Transverse colon (tissue), 4 donors: Measurements from ENCODE around the gene ARVCF. TPM values are rescaled to one million over a fixed set of nuclear protein-coding genes. Genes with fewer than 3 reads are reported as not detected.

Experiments used
- DNase-seq: peaks from one replicate; pipeline ENCODE4 v3.0.0-alpha.2; 2019
- H3K27ac ChIP-seq, 4 donors: fragments of 200-600 bp; sonication (generic); 2 replicates each; pipeline ENCODE4 v1.5.1; 2016 to 2018; ENCODE audit warnings: inconsistent platforms in 4 of 4
- H3K27me3 ChIP-seq: fragments of 200-600 bp; sonication (generic); 2 replicates; pipeline ENCODE4 v1.5.1; 2017; ENCODE audit warnings: inconsistent platforms
- H3K36me3 ChIP-seq, 4 donors: fragments of 200-600 bp; sonication (generic); 2 replicates each; pipeline ENCODE4 v1.5.1; 2017 to 2019; ENCODE audit warnings: inconsistent platforms in 4 of 4
- H3K4me1 ChIP-seq, 4 donors: fragments of 200-600 bp; sonication (generic); 2 replicates each; pipeline ENCODE4 v1.5.1; 2017 to 2020; ENCODE audit warnings: inconsistent platforms in 4 of 4
- H3K4me3 ChIP-seq, 4 donors: fragments of 200-600 bp; sonication (generic); 1 replicate in 1 of 4; 2 replicates in 3 of 4; pipeline versions ENCODE4 v1.5.1 to v1.6.1; 2017 to 2019; ENCODE audit warnings: inconsistent platforms in 4 of 4
- H3K9me3 ChIP-seq, 2 donors: fragments of 200-600 bp; sonication (generic); 2 replicates each; pipeline ENCODE4 v1.5.1; 2017 to 2019; ENCODE audit warnings: inconsistent platforms in 2 of 2
- CTCF ChIP-seq, 5 experiments: fragments of 200-600 bp in 3 of 5; fragments of 450-650 bp in 2 of 5; sonication (generic) in 3 of 5; IDR thresholded peaks; 1 replicate in 2 of 5; 2 replicates in 3 of 5; pipeline ENCODE4 v1.5.1; 2016 to 2017; ENCODE audit warnings: antibody characterized with exemption in 5 of 5, inconsistent platforms in 3 of 5, mild to moderate bottlenecking in 2 of 5, moderate library complexity in 1 of 5
- EP300 ChIP-seq: sonication (generic); formaldehyde crosslinking; IDR thresholded peaks from one replicate; pipeline ENCODE4 v1.6.1; 2017; ENCODE audit warnings: antibody characterized with exemption, low read depth
- POLR2A ChIP-seq: fragments of 450-650 bp; IDR thresholded peaks from one replicate; pipeline ENCODE4 v1.6.1; 2016; ENCODE audit warnings: antibody characterized with exemption, mild to moderate bottlenecking, moderate library complexity
- POLR2AphosphoS5 ChIP-seq, 3 donors: sonication (generic); formaldehyde crosslinking; IDR thresholded peaks; one replicate each; pipeline ENCODE4 v1.6.1; 2016; ENCODE audit warnings: antibody characterized with exemption in 3 of 3
- WGBS, 2 donors: methylation state at CpG; one replicate each; pipeline ENCODE4 v1.1.5; 2018; ENCODE audit warnings: low coverage in 1 of 2; 5-methylcytosine and 5-hydroxymethylcytosine counted together
- in situ Hi-C, 4 donors: fragments of 200-750 bp; cut with MboI; loops; one replicate each; pipeline versions ENCODE4 v1.15.0 to v1.15.1; 2017; ENCODE audit warnings: low sequenced_read_pairs in 3 of 4, low pct_ligation_motif_present in 1 of 4, low pct_unique_long_range_greater_than_20kb in 1 of 4
- intact Hi-C: fragments of 100-400 bp; cut with DNase I; formaldehyde crosslinking; loops from one replicate; pipeline ENCODE4 v1.15.1; 2023; ENCODE audit warnings: low total_unique reads
- total RNA-seq, 4 donors: library from RNA; depleted of rRNA; stranded (reverse); fragments of >200 nt; gene quantifications; one replicate each; pipeline ENCODE4 v1.1.0, GENCODE V29; 2016

ARVCF gene
- total RNA-seq, 4 donors from 2014 or later, result 15.3 to 81.6 (median 19.3) TPM

GRCh38 chr22:19966908-19967750 is 49.5 kb downstream of the ARVCF start:
- Histone ChIP-seq H3K4me1 (peaks cover 6 to 19% (median 16%) of the 10 kb centered on the region in 4 donors), H3K27ac (no peak overlapping the region), H3K27me3 (no peaks in the 10 kb centered on the region), H3K9me3 (no peaks in the 10 kb centered on the region), H3K36me3 (no peaks in the 10 kb centered on the region), H3K4me3 (no peak overlapping the region)
- intact Hi-C loops, result no loop called here
- no peak for DNase-seq
- TF ChIP-seq EP300 (no peak), POLR2A (no peak)
- in situ Hi-C loops, result loop anchor here in 1 of 4 donors (10.0 kb wide), 1 partner anchor 58 kb away; the partner anchor contains the start of gene TANGO2
- WGBS, 2 donors, result 73% methylated on average over 20 of the region's 20 CpGs; no CpG with 5 or more reads in 1 of the 2 donors

- Histone ChIP-seq H3K27ac (no peak overlapping the region), H3K27me3 (no peaks in the 10 kb centered on the region), H3K4me3 (no peak overlapping the region), H3K4me1 (peaks cover 6 to 26% (median 19%) of the 10 kb centered on the region in 4 donors), H3K36me3 (no peaks in the 10 kb centered on the region), H3K9me3 (no peaks in the 10 kb centered on the region)
- no peak for DNase-seq
- in situ Hi-C loops, result loop anchor here in 1 of 4 donors (10.0 kb wide), 1 partner anchor 59 kb away; the partner anchor contains the start of gene TANGO2
- intact Hi-C loops, result no loop called here
- WGBS, 2 donors, result 87% methylated on average over 10 of the region's 10 CpGs; no CpG with 5 or more reads in 1 of the 2 donors
- TF ChIP-seq POLR2AphosphoS5 (IDR thresholded peaks at IDR 0.05), result no peak
- peak in 1 of 5 experiments; percentile 3 for TF ChIP-seq CTCF (IDR thresholded peaks at IDR 0.05)
Observed at GRCh38 chr22:19965771-19966709, 50.6 kb downstream of the ARVCF start.

- intact Hi-C loops, result no loop called here
- TF ChIP-seq POLR2A, result no peak
- TF ChIP-seq CTCF (IDR thresholded peaks at IDR 0.05), result no peak
- no peak for TF ChIP-seq POLR2AphosphoS5 (IDR thresholded peaks at IDR 0.05)
- TF ChIP-seq EP300, result no peak
- DNase-seq, result no peak
- WGBS, 2 donors, result 90% methylated on average over 5 to 13 of the region's 15 CpGs
- H3K4me3 ChIP-seq, result no peak overlapping the region
- no peaks in the 10 kb centered on the region for H3K9me3 ChIP-seq
- H3K4me1 ChIP-seq, result peaks cover 7 to 25% (median 22%) of the 10 kb centered on the region in 4 donors
- H3K36me3 ChIP-seq, result no peaks in the 10 kb centered on the region
- no peak overlapping the region for H3K27ac ChIP-seq
- in situ Hi-C loops, result loop anchor here in 1 of 4 donors (10.0 kb wide), 1 partner anchor 60 kb away; the partner anchor contains the start of gene TANGO2
- H3K27me3 ChIP-seq, result no peaks in the 10 kb centered on the region
Observed at GRCh38 chr22:19964701-19965386, 51.8 kb downstream of the ARVCF start.

GRCh38 chr22:19963863-19964642 is 52.6 kb downstream of the ARVCF start:
- H3K27ac ChIP-seq, result peak overlapping the region in 3 of 4 donors; percentile 86 to 89 (median 86)
- H3K4me1 ChIP-seq, result peaks cover 15 to 33% (median 29%) of the 10 kb centered on the region in 4 donors
- TF ChIP-seq POLR2AphosphoS5 (IDR thresholded peaks at IDR 0.05) (no peak), EP300 (no peak), POLR2A (no peak), CTCF (IDR thresholded peaks at IDR 0.05) (no peak)
- H3K27me3 ChIP-seq, result no peaks in the 10 kb centered on the region
- in situ Hi-C loops (loop anchor here in 1 of 4 donors (10.0 kb wide), 1 partner anchor 61 kb away; the partner anchor contains the start of gene TANGO2), intact Hi-C loops (no loop called here)
- peak overlapping the region in 1 of 4 donors; percentile 28 for H3K4me3 ChIP-seq
- no peak for DNase-seq
- H3K36me3 ChIP-seq, result no peaks in the 10 kb centered on the region
- 87% methylated on average over 12 of the region's 12 CpGs; no CpG with 5 or more reads in 1 of the 2 donors for WGBS, 2 donors
- H3K9me3 ChIP-seq, result no peaks in the 10 kb centered on the region
